OCI-M2 (cell line): ENCODE data around the gene HMCN2.
"Not testable (repeated sequence)": the region's sequence is repeated elsewhere in the genome, so short reads cannot be mapped to it uniquely, and the experiment has no call there.

Experiments used
- DNase-seq: peaks from one replicate; lab custom pipeline; 2025; ENCODE audit not compliant: unreplicated experiment; lab: John Stamatoyannopoulos, UW

The HMCN2 gene

GRCh38 chr9:130327781-130328348 is 62.3 kb downstream of the HMCN2 start:
- DNase-seq: no peak

GRCh38 chr9:130328349-130328801 is 62.8 kb downstream of the HMCN2 start:
- no peak for DNase-seq

GRCh38 chr9:130329061-130329460 is 63.5 kb downstream of the HMCN2 start:
- no peak for DNase-seq

- no peak for DNase-seq
Measured at GRCh38 chr9:130330202-130330862, 64.8 kb downstream of the HMCN2 start.

- no peak for DNase-seq
Measured at GRCh38 chr9:130331061-130331460, 65.5 kb downstream of the HMCN2 start.

GRCh38 chr9:130331573-130331972 is 66.0 kb downstream of the HMCN2 start:
- DNase-seq: no peak

GRCh38 chr9:130332384-130332926 is 66.9 kb downstream of the HMCN2 start:
- no peak for DNase-seq

GRCh38 chr9:130333041-130333711 is 67.6 kb downstream of the HMCN2 start:
- DNase-seq: no peak

- no peak for DNase-seq
Measured at GRCh38 chr9:130333712-130334062, 68.1 kb downstream of the HMCN2 start.

- DNase-seq: no peak
Measured at GRCh38 chr9:130334915-130335314, 69.4 kb downstream of the HMCN2 start.

- DNase-seq: no peak
Measured at GRCh38 chr9:130336027-130336610, 70.6 kb downstream of the HMCN2 start.

GRCh38 chr9:130336885-130337284 is 71.3 kb downstream of the HMCN2 start:
- no peak for DNase-seq

- DNase-seq: no peak
Measured at GRCh38 chr9:130337318-130337717, 71.8 kb downstream of the HMCN2 start.

- no peak for DNase-seq
Measured at GRCh38 chr9:130337784-130338380, 72.3 kb downstream of the HMCN2 start.

GRCh38 chr9:130338891-130339290 is 73.3 kb downstream of the HMCN2 start:
- DNase-seq: not testable (repeated sequence)

- no peak for DNase-seq
Measured at GRCh38 chr9:130339306-130339705, 73.7 kb downstream of the HMCN2 start.

- no peak for DNase-seq
Measured at GRCh38 chr9:130340011-130340410, 74.5 kb downstream of the HMCN2 start.

- not testable (repeated sequence) for DNase-seq
Measured at GRCh38 chr9:130340557-130340956, 75.0 kb downstream of the HMCN2 start.

- DNase-seq: no peak
Measured at GRCh38 chr9:130341128-130341527, 75.6 kb downstream of the HMCN2 start.

- no peak for DNase-seq
Measured at GRCh38 chr9:130341839-130342713, 76.5 kb downstream of the HMCN2 start.
